ENCODE data around the gene GPR132.

GPR132 gene

DNA sequence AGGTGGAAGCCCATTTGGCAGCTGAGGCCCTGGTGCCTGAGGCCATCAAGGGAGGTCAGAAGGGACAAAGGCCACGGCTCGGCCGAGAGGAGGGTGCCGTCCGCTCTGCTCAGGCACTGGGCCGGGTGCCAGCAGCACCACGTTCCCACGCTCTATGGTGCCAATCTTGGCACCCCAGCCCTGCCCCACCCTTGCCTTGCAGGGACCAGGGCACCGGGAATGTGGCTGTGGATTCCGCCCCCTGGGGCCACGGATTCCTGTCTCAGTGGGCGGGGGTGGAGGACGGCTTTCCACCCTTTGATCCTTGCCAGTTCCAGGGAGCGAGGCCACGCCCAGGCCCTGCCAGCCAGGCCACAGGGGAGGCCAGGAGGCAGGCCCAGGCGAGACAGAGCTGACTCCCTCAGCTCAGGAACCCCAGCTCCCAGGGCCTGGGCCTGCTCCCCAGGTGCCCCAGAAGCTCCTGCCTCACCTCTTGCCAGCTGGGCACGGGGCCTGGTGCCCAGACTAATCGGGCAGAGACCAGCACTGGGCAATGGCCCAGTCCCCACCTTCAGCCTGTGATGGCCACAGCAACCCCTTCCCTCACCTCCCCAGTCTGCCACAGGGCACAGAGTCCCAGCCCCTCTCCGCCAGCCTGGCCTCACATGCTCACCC lies 26.4 kb upstream of the GPR132 start:
- Histone ChIP-seq H4K20me1 (ENCODE audit: insufficient read depth, low read length, poor library complexity, severe bottlenecking) (no peaks in the 10 kb centered on the region), H3K4me1 (ENCODE audit: insufficient read depth, low read length, poor library complexity, severe bottlenecking) (peaks cover 18% of the 10 kb centered on the region), H2AFZ (ENCODE audit: low read length) (no peak overlapping the region), H3K9ac (ENCODE audit: low read depth, low read length, poor library complexity, severe bottlenecking) (no peak overlapping the region), H3K27me3 (ENCODE audit: insufficient read depth, low read length, poor library complexity, severe bottlenecking) (no peaks in the 10 kb centered on the region), H3F3A (ENCODE audit: low read depth) (0 out of 2 replicates have a peak, but pooled peaks cover 3% of the 10 kb centered on the region), H3K36me3 (ENCODE audit: insufficient read depth, low read length) (no peaks in the 10 kb centered on the region), H3K79me2 (ENCODE audit: insufficient read depth, low read length) (no peaks in the 10 kb centered on the region), H3K4me3 (ENCODE audit: low read length, poor library complexity, severe bottlenecking) (no peak overlapping the region), H3K4me2 (ENCODE audit: low read depth, low read length, poor library complexity, severe bottlenecking) (peak overlapping the region; percentile 80), H3K9me3 (ENCODE audit: insufficient read depth, low read depth, low read length) (no peaks in the 10 kb centered on the region), H3K9me2 (replicated peaks; ENCODE audit: low read depth, low read length) (no peaks in the 10 kb centered on the region)
- TF ChIP-seq, protein P1, sequence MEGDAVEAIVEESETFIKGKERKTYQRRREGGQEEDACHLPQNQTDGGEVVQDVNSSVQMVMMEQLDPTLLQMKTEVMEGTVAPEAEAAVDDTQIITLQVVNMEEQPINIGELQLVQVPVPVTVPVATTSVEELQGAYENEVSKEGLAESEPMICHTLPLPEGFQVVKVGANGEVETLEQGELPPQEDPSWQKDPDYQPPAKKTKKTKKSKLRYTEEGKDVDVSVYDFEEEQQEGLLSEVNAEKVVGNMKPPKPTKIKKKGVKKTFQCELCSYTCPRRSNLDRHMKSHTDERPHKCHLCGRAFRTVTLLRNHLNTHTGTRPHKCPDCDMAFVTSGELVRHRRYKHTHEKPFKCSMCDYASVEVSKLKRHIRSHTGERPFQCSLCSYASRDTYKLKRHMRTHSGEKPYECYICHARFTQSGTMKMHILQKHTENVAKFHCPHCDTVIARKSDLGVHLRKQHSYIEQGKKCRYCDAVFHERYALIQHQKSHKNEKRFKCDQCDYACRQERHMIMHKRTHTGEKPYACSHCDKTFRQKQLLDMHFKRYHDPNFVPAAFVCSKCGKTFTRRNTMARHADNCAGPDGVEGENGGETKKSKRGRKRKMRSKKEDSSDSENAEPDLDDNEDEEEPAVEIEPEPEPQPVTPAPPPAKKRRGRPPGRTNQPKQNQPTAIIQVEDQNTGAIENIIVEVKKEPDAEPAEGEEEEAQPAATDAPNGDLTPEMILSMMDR (conservative IDR thresholded peaks at IDR 0.05; ENCODE audit: low read length): no peak
- no peak for TF ChIP-seq EZH2phosphoT487 (IDR thresholded peaks at IDR 0.05; ENCODE audit: borderline replicate concordance)

DNA sequence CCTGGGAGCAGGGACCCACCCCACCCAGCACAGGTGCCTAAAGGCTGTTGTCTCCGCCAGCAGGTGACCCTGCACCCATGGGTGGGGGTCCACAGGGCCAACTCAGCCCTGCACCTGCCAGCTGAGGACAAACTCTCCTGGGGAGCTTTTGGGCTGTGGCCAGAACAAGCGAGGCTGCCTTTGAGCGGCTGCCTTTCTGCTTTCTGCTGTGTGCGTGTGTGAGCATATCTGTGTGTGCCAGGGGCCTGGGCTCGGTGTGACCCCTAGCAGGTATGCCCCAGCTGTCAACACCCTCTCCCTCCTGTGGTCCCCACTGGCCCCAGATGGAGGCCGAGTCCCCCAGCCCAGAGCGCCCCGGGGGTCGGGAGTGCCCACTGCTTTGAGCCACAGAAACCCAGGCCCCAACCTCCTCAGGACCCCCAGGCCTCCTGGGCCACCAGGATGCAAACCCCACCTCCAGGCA lies 25.9 kb upstream of the GPR132 start:
- TF ChIP-seq EZH2phosphoT487 (IDR thresholded peaks at IDR 0.05; ENCODE audit: borderline replicate concordance): no peak
- TF ChIP-seq, protein P1 (conservative IDR thresholded peaks at IDR 0.05; ENCODE audit: low read length): no peak
- no peaks in the 10 kb centered on the region for H4K20me1 ChIP-seq (ENCODE audit: insufficient read depth, low read length, poor library complexity, severe bottlenecking)
- no peaks in the 10 kb centered on the region for H3K9me2 ChIP-seq (replicated peaks; ENCODE audit: low read depth, low read length)
- H3K9ac ChIP-seq (ENCODE audit: low read depth, low read length, poor library complexity, severe bottlenecking): no peak overlapping the region
- no peaks in the 10 kb centered on the region for H3K36me3 ChIP-seq (ENCODE audit: insufficient read depth, low read length)
- H3K9me3 ChIP-seq (ENCODE audit: insufficient read depth, low read depth, low read length): no peaks in the 10 kb centered on the region
- no peaks in the 10 kb centered on the region for H3K27me3 ChIP-seq (ENCODE audit: insufficient read depth, low read length, poor library complexity, severe bottlenecking)
- no peak overlapping the region for H2AFZ ChIP-seq (ENCODE audit: low read length)
- peaks cover 18% of the 10 kb centered on the region for H3K4me1 ChIP-seq (ENCODE audit: insufficient read depth, low read length, poor library complexity, severe bottlenecking)
- 0 out of 2 replicates have a peak, but pooled peaks cover 3% of the 10 kb centered on the region for H3F3A ChIP-seq (ENCODE audit: low read depth)
- H3K4me2 ChIP-seq (ENCODE audit: low read depth, low read length, poor library complexity, severe bottlenecking): no peak overlapping the region
- no peaks in the 10 kb centered on the region for H3K79me2 ChIP-seq (ENCODE audit: insufficient read depth, low read length)
- H3K4me3 ChIP-seq (ENCODE audit: low read length, poor library complexity, severe bottlenecking): no peak overlapping the region

DNA sequence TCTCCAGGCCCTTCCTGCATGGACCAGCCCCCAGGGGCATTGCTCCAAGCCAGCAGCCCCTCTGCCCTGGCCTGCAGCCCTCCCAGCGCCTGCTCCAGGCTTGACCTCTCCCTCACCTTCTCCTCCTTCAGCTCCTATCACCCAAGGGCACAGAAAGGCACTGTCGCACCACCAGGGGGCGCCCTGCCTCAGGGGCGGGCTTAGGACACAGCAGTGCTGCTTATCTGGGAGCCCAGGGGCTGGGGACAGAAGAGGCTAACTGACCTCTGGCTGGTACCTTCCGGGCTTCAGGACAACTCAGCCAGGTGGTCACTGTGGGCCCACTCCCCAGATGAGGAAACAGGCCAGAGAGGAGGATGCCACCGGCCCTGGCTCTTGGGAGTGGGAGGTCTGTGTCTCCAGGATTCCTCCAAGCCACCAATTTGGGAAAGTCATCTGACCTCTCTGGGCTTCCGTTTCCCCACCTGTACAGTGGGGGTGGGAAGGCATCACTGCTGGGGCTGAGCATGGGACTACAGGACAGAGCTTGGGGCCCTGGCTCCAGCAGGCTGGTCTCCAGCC lies 25.3 kb upstream of the GPR132 start:
- Histone ChIP-seq H3K9me2 (replicated peaks; ENCODE audit: low read depth, low read length) (no peaks in the 10 kb centered on the region), H3K4me3 (ENCODE audit: low read length, poor library complexity, severe bottlenecking) (no peak overlapping the region), H4K20me1 (ENCODE audit: insufficient read depth, low read length, poor library complexity, severe bottlenecking) (no peaks in the 10 kb centered on the region), H3K36me3 (ENCODE audit: insufficient read depth, low read length) (no peaks in the 10 kb centered on the region), H3F3A (ENCODE audit: low read depth) (0 out of 2 replicates have a peak, but pooled peaks cover 3% of the 10 kb centered on the region), H3K9ac (ENCODE audit: low read depth, low read length, poor library complexity, severe bottlenecking) (no peak overlapping the region), H3K4me1 (ENCODE audit: insufficient read depth, low read length, poor library complexity, severe bottlenecking) (peaks cover 18% of the 10 kb centered on the region), H3K79me2 (ENCODE audit: insufficient read depth, low read length) (no peaks in the 10 kb centered on the region), H2AFZ (ENCODE audit: low read length) (no peak overlapping the region), H3K9me3 (ENCODE audit: insufficient read depth, low read depth, low read length) (no peaks in the 10 kb centered on the region), H3K27me3 (ENCODE audit: insufficient read depth, low read length, poor library complexity, severe bottlenecking) (no peaks in the 10 kb centered on the region), H3K4me2 (ENCODE audit: low read depth, low read length, poor library complexity, severe bottlenecking) (no peak overlapping the region)
- no peak for TF ChIP-seq EZH2phosphoT487 (IDR thresholded peaks at IDR 0.05; ENCODE audit: borderline replicate concordance)
- TF ChIP-seq, protein P1 (conservative IDR thresholded peaks at IDR 0.05; ENCODE audit: low read length): peak; percentile 96
